DMS 273 treated with DMSO at 0.1 percent for 48 hours (cell line): ENCODE measurements around the gene DNAJC8.

Experiments
- DNase-seq: peaks from one replicate; lab custom pipeline; 2025; lab: John Stamatoyannopoulos, UW

Gene DNAJC8

DNA sequence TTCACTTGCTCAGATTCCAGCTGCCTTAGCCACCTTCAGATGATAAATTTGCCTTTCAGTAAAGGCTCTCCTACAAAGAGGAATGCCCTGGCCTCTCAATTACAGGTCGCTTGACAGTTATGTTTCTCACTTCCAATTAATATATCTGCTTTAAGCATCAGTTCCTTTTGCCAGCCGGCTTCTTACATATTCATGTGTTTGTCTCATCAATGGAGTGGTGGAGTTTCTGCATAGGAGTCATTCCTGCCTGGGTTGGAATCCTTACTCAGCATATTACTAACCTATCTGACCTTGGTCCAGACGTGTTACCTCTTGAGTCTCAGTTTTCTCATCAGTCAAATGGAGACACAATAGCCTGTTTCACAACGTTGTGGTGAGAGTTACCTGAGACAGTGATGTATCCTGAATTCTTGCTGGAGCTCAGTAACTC is 17.1 kb upstream of the DNAJC8 start:
- DNase-seq: no peak

DNA sequence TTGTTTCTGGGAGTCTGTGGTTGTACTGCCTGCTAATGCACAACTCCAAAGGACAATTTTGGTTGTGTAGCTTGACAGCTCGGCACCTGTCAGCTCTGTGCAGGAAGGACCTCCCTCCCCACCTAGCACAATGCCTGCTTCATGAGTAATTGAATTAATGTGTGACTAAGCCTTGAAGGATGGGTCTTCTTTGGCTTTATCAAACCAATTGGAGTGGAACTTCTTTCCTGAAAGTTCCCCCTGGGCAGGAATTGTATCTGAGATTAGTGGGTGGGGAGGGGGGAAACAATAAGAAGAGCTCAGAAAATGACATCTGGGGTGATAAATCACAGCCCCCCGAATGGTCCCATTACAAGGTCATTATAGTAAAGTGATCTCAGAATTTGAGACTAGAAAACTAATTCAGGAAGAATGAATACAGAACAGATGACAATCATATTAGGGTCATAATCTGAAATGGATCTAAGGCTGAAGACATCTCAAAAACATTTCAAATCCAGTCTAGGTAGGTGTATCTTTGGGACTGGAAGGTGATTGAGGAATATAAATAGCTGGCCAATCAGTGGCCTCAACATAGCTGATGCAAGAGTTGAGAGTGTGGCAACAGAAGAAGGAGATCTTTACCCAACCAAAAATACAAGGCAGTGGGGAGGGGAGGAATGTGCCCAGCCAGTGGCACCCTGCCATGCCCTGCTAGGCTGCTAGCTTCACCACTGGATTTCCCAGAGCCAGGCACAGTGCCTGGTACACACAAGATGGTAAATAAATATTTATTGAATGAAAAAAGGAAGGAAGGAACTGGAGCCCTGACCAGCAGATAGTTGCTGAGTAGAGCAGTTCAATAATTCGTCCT is 16.4 kb upstream of the DNAJC8 start:
- DNase-seq: peak; percentile 42

DNA sequence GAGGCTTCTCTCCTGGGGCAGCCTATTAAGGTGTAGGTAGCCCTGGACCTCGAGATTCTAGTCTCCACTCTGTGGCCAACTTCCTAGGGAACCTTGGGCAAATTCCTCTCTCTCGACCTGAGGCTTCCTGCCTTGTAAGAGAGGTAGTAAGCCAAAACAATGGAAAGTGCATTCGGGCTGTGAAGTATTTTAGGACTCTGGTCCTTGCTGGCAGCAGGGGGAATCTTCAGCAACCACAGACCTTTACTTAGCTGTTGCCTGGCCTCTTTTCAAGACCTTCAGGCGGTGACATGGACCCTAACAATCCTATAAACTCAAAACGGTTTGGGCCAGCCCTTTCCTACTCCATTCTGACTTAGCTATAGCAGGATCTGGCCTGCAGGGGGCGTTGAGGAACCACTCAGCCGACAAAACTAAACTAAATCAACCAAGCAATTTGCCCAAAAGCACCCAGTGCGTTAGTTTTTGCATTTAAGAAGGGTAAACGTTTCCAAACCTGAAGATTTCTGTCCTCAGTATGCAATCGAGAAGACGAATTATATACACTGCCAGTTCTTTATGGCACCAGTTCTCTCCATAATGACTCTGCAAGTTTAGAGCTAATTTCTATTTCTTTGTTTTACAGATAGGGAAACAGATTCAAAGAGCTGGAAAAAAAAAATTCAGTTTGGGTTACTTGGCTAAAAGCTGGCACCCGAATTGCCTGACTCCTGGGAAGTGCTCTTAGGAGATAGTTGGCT is 15.6 kb upstream of the DNAJC8 start:
- peak; percentile 39 for DNase-seq

GRCh38 chr1:28247612-28248272 is 14.9 kb upstream of the DNAJC8 start:
- DNase-seq: no peak

- DNase-seq: no peak
These were observed 13.6 kb upstream of the DNAJC8 start for GRCh38 chr1:28246427-28246832.

DNA sequence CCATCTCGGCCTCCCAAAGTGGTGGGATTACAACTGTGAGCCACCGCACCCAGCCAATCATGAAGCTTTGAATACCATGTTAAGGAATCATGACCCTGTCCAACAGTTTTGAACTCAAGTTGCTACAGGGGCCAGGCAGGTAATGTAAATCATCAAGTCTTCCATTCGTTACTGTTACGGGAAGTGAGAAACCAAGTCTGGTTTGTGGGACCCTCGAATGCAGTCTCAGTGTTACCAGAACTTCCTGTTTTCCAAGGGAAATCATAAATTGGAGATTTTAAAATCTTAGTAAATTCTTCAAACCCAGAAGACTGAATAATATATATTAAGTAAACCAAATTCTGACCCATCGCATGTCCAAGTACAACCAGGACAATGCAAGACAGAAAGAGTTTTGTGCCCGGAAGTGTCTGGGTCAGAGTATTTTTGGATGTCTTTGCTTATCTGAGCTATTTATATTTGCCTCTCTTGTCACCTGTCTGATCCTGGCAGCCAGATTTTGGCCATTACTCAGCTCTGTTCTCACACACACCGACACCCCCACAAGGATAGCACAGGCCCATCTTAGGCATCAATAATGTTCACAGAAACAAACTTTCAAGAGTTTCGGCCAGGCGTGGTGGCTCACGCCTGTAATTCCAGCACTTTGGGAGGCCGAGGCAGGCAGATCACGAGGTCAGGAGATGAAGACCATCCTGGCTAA is 11.9 kb upstream of the DNAJC8 start:
- DNase-seq: no peak

DNA sequence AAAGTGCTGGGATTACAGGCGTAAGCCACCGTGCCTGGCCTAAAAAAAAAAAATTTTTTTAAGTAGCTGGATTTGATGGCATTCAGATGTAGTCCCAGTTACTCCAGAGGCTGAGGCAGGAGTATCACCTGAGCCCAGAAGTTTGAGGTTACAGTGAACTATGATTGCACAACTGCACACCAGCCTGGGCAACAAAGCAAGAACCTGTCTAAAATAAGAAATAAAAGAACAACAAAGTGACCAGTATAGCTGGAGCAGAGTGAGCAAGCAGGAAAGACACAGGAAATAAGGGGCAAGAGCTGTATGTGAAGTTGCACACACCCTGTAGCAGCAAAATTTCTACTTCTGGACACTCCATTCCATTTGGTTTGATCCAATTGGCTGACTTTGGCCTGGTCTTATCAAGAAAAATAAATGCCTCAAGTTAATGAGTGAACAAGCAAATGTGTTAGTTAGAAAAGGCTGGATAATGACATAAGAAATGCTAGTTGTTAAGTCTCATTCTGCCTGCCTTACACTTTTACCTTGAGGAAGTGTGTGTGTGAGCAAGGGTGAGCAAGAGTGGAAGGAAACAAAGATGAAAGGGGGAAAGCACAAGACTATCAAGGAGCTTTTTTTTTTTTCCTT is 11.0 kb upstream of the DNAJC8 start:
- DNase-seq: no peak

- DNase-seq: no peak
These were observed 8.9 kb upstream of the DNAJC8 start for GRCh38 chr1:28241638-28242241.

GRCh38 chr1:28240024-28240423 is 7.2 kb upstream of the DNAJC8 start:
- DNase-seq: no peak

- no peak for DNase-seq
These were observed 6.2 kb upstream of the DNAJC8 start for GRCh38 chr1:28239004-28239403.

- DNase-seq: no peak
These were observed 4.0 kb upstream of the DNAJC8 start for GRCh38 chr1:28236656-28237322.

DNA sequence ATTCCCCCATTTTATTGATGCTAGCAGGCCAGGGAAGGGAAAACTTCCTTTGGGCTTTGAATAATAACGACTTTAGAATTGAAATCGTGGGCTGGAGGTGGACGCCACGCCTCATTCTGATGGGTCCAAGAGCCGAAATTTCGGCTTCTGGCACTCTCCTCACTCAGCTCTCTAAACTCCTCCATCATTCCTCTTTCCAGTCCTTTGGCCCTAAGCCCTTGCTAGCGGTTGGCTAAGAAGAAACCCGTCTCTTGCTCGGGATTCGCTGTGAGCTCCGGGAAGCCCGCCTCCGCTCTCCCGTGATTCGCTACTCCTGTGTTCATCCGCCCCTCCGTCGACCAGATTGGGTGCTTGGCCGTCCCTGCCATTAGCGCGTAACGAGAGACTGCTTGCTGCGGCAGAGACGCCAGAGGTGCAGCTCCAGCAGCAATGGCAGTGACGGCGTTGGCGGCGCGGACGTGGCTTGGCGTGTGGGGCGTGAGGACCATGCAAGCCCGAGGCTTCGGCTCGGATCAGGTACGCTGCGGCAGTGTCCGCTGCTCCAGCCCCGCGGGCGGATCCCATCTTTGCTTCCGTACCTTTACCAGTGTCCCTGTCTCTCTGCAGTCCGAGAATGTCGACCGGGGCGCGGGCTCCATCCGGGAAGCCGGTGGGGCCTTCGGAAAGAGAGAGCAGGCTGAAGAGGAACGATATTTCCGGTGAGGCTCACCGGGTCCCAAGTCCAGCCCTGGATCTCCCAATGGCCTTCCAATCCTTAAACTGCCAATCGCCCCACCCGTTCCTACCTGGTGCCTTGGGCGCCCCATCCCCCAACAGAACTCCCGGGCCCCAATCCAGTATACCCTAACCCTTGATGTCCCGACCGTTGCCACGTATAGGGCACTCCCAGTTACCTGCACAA is 3.2 kb upstream of the DNAJC8 start, which contains the start of gene ATP5IF1:
TSS of gene ATP5IF1 (plus strand) at position 370 of the 901 bp plus-strand sequence. CDS start at position 430, 60 bp downstream.
- peak; percentile 98 for DNase-seq

DNA sequence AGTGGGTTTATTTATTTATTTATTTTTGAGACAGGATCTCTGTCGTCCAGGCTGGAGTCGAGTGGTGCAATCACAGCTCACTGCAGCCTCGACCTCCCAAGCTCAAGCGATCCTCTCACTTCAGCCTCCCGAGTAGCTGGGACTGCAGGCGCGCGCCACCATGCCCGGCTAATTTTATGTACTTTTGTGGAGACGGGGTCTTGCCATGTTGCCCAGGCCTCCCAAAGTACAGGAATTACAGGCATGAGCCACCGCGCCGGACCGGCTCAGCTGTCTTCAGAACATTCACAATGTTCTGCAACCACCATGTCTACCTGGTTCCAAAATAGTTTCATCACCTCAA is 406 bp upstream of the DNAJC8 start:
- DNase-seq: no peak

DNA sequence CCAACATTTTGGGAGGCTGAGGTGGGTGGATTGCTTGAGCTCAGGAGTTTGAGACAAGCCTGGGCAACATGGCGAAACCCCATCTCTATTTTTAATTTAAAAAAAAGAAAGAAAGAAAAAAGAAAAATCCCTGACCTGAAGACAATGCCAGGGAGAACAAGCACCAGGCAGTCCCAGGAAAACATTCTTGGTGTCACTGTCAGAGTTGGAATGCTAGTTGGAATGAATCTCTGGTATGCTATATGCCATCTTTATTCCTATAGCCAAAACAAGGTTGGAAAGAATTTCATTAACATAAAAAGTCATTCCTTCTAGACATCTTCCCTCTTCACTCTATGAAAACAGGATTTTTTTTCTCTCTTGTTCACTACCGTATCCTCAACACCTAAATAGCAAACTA is 2.8 kb downstream of the DNAJC8 start:
- no peak for DNase-seq

DNA sequence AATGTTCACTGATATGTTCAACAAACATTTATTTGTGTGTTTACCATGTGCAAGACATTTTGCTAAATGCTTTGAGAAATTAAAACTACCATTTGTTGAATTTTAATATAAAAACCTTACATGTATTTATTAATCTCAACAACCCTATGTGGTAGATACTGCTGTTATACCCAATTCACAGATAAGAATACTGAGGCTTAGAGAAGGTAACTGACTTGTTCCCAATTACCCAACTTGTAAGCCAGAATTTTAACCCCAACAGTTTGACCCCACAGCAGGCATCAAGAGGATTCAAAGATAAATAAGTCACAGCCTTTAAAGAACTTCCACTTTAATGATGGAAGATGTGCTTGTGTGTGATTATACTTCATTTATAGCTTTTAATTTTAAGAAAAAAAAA is 3.7 kb downstream of the DNAJC8 start:
- no peak for DNase-seq

DNA sequence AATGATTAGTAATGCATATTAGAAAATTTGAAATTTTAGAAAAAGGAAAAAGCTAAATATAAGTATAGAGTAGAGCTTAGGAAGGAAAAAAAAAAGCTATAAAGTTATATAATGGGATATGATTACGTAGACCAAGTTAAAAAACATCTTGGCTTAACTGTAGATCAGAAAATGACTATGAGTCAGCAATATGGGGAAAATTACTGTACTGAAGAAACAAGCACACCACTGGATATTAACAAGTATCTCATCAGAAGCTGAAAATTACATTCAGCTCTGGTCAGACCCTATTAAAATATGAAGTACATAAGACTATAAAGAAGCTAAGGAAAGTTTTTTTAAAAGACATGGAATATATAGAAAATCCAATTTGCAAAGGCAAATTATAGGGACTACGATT is 19.5 kb downstream of the DNAJC8 start:
- no peak for DNase-seq

GRCh38 chr1:28209700-28210099 is 23.1 kb downstream of the DNAJC8 start:
- no peak for DNase-seq

DNA sequence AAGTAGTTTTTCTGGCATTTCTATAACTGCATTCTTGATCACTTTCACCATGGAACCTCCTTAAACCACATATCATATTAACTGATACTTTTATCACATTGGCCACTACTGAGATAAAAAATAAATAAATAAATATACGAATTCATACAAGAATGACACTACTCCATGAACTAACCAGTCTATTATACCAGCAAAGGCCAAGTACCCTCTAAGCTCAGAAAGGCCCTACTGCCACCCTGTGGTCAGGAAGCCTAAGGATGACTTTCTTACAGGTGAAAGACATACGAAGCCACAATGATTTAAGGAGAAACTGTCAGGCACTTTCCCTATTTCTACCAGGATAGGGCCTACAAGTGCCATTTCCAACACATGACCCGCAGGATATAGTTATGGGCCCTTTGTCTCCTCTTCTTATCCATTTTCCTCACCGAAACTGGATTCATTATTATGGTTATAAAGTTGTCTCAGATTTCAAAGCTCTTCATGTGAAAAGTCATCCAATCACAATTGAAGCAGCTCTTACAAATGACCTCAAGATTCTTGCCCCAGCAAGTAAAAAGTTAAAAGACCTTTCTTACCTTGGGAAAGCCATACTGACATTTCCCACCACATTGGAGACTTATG is 23.9 kb downstream of the DNAJC8 start:
- DNase-seq: no peak

GRCh38 chr1:28205243-28205642 is 27.6 kb downstream of the DNAJC8 start:
- no peak for DNase-seq
